Spleen (tissue), 11 donors: Measurements from ENCODE around the gene RASSF3. TPM values are rescaled to one million over a fixed set of nuclear protein-coding genes. Genes with fewer than 3 reads are reported as not detected.
"Not testable (repeated sequence)": the region's sequence is repeated elsewhere in the genome, so short reads cannot be mapped to it uniquely, and the experiment has no call there.

ENCODE experiments used
- DNase-seq: peaks from one replicate; pipeline ENCODE4 v3.0.0-alpha.2; 2020
- H3K27ac ChIP-seq, 8 donors: fragments of 200-600 bp; sonication (generic) in 7 of 8; 1 replicate in 4 of 8; 2 replicates in 4 of 8; pipeline versions ENCODE4 v1.5.0 to v1.8.0; 2016 to 2021; ENCODE audit warnings: inconsistent platforms in 4 of 8, mild to moderate bottlenecking in 4 of 8, moderate library complexity in 1 of 8
- H3K27me3 ChIP-seq, 7 donors: fragments of 200-600 bp; sonication (generic) in 6 of 7; replicated peaks in 1 of 7; 1 replicate in 4 of 7; 2 replicates in 3 of 7; pipeline versions ENCODE4 v1.5.0 to v1.8.0; 2016 to 2021; ENCODE audit warnings: inconsistent platforms in 3 of 7, mild to moderate bottlenecking in 1 of 7
- H3K36me3 ChIP-seq, 6 donors: fragments of 200-600 bp; sonication (generic) in 5 of 6; 1 replicate in 4 of 6; 2 replicates in 2 of 6; pipeline versions ENCODE4 v1.5.0 to v1.8.0; 2016 to 2021; ENCODE audit warnings: inconsistent platforms in 2 of 6
- H3K4me1 ChIP-seq, 6 donors: fragments of 200-600 bp; sonication (generic) in 5 of 6; 1 replicate in 3 of 6; 2 replicates in 3 of 6; pipeline versions ENCODE4 v1.5.0 to v1.8.0; 2016 to 2021; ENCODE audit warnings: inconsistent platforms in 3 of 6
- H3K4me3 ChIP-seq, 8 donors: fragments of 200-600 bp; sonication (generic) in 7 of 8; 1 replicate in 4 of 8; 2 replicates in 4 of 8; pipeline versions ENCODE4 v1.5.0 to v1.8.0; 2016 to 2021; ENCODE audit warnings: inconsistent platforms in 4 of 8, mild to moderate bottlenecking in 4 of 8, moderate library complexity in 2 of 8
- H3K9me3 ChIP-seq, 8 donors: fragments of 200-600 bp; sonication (generic) in 7 of 8; 1 replicate in 4 of 8; 2 replicates in 4 of 8; pipeline versions ENCODE4 v1.5.0 to v1.8.0; 2016 to 2021; ENCODE audit warnings: inconsistent platforms in 4 of 8
- POLR2A ChIP-seq, 3 donors: fragments of 450-650 bp; IDR thresholded peaks; one replicate each; pipeline ENCODE4 v1.5.1; 2017; ENCODE audit warnings: antibody characterized with exemption in 3 of 3, mild to moderate bottlenecking in 1 of 3
- POLR2AphosphoS5 ChIP-seq, 3 donors: sonication (generic); formaldehyde crosslinking; IDR thresholded peaks; one replicate each; pipeline ENCODE4 v1.5.1; 2017; ENCODE audit warnings: antibody characterized with exemption in 3 of 3
- WGBS, 5 donors: extraction: QIAGEN DNeasy Blood & Tissue Kit in 3 of 5; methylation state at CpG; one replicate each; pipeline versions ENCODE4 v1.1.5 to v1.1.7; 2013 to 2018; 5-methylcytosine and 5-hydroxymethylcytosine counted together
- intact Hi-C: fragments of 100-400 bp; cut with DNase I; formaldehyde crosslinking; loops from one replicate; pipeline ENCODE4 v1.15.0; 2023; ENCODE audit warnings: low total_unique reads
- polyA plus RNA-seq, 3 donors: library from polyadenylated mRNA; stranded (reverse); fragments of 200-250 nt; gene quantifications; one replicate each; pipeline ENCODE4 v1.2.1, GENCODE V29; 2013
- total RNA-seq, 7 donors: library from RNA; depleted of rRNA in 3 of 7; stranded (reverse); fragments of >200 nt in 3 of 7; fragmentation: NEBNext Ultra II Directional in 4 of 7; extraction: Animal tissue kit (Norgen Biotek cat#: 25700) in 4 of 7; gene quantifications; one replicate each; pipeline versions ENCODE4 v1.1.0 to v1.2.1, GENCODE V29; 2016 to 2021
- TF ChIP-seq, protein P1 (sequence below), 11 experiments: fragments of 200-600 bp in 7 of 11; fragments of 450-650 bp in 4 of 11; sonication (generic) in 4 of 11; IDR thresholded peaks in 8 of 11; conservative IDR thresholded peaks in 3 of 11; 1 replicate in 7 of 11; 2 replicates in 4 of 11; pipeline versions ENCODE4 v1.4.0 to v1.8.0; 2016 to 2021; ENCODE audit warnings: antibody characterized with exemption in 11 of 11, inconsistent platforms in 4 of 11, mild to moderate bottlenecking in 1 of 11
- donor health status: healthy with polysubstance abuse.
- donor health status: DM: no; HTN: no; CAD: no; lungs with moderate emphysema.
- donor health status: DM: no; HTN: no; CAD: no.
- donor health status: Bipolar disorder and iron deficiency.
- donor health status: healthy.
- donor health status: DM: no; HTN: no; CAD: no.
- donor health status: DM: yes; HTN: yes; CAD: no.

RASSF3 gene
- total and polyA plus RNA-seq, 10 donors = 31.0 to 120 (median 91.0) TPM

DNA sequence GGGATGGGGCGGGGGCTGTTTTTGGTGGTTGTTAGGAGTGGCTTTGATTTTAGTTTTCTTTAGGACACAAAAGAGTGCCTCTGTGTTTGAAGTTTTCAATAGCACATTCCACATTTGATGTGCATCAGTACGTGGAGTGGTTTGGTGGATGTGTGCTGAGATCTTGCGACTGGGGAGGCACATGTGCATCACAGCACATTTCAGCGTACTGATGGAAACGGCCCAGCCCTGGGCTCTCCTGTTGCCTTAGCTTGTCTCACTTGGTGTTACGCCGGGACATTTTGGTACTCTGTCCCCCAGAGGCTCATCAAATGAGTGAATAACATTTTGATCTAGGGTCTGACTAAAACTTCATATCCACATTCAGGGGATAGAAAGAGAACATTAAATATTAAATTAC is 78.4 kb downstream of the RASSF3 start:
- Histone ChIP-seq H3K4me3 (no peak overlapping the region), H3K27ac (peak overlapping the region in 3 of 8 donors; percentile 62 to 86 (median 73)), H3K9me3 (no peaks in the 10 kb centered on the region), H3K27me3 (no peaks in the 10 kb centered on the region), H3K4me1 (peaks cover 5 to 92% (median 48%) of the 10 kb centered on the region in 6 donors), H3K36me3 (peaks cover 0 to 92% (median 52%) of the 10 kb centered on the region in 6 donors)
- TF ChIP-seq, protein P1, sequence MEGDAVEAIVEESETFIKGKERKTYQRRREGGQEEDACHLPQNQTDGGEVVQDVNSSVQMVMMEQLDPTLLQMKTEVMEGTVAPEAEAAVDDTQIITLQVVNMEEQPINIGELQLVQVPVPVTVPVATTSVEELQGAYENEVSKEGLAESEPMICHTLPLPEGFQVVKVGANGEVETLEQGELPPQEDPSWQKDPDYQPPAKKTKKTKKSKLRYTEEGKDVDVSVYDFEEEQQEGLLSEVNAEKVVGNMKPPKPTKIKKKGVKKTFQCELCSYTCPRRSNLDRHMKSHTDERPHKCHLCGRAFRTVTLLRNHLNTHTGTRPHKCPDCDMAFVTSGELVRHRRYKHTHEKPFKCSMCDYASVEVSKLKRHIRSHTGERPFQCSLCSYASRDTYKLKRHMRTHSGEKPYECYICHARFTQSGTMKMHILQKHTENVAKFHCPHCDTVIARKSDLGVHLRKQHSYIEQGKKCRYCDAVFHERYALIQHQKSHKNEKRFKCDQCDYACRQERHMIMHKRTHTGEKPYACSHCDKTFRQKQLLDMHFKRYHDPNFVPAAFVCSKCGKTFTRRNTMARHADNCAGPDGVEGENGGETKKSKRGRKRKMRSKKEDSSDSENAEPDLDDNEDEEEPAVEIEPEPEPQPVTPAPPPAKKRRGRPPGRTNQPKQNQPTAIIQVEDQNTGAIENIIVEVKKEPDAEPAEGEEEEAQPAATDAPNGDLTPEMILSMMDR (IDR thresholded peaks at IDR 0.05 in 8 of 11, conservative IDR thresholded peaks at IDR 0.05 in 3 of 11) = no peak
- no peak for TF ChIP-seq POLR2A (IDR thresholded peaks at IDR 0.05)
- no peak for TF ChIP-seq POLR2AphosphoS5 (IDR thresholded peaks at IDR 0.05)
- intact Hi-C loops = no loop called here
- 90 to 95% (median 93%) methylated on average over 7 of the region's 7 CpGs for WGBS, 5 donors
- no peak for DNase-seq

DNA sequence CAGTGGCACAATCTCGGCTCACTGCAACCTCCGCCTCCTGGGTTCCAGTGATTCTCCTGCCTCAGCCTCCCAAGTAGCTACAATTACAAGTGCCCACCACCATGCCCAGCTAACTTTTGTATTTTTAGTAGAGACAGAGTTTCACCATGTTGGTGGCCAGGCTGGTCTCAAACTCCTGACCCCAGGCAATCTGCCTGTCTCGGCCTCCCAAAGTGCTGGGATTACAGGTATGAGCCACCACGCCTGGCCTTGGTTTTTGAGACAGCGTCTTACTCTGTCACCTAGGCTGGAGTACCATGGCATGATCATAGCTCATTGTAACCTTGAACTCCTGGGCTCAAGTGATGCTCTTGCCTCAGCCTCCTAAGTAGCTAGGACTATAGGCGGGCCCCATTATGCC is 79.9 kb downstream of the RASSF3 start:
- H3K36me3 ChIP-seq = peaks cover 0 to 98% (median 63%) of the 10 kb centered on the region in 6 donors
- H3K4me3 ChIP-seq, intact Hi-C loops, DNase-seq, H3K27ac ChIP-seq, H3K9me3 ChIP-seq, H3K27me3 ChIP-seq: not testable (repeated sequence)
- peaks cover 5 to 92% (median 36%) of the 10 kb centered on the region in 6 donors for H3K4me1 ChIP-seq
- WGBS, 5 donors = 86 to 100% (median 99%) methylated on average over 6 of the region's 6 CpGs

GRCh38 chr12:64691227-64691794 is 81.0 kb downstream of the RASSF3 start:
- H3K36me3 ChIP-seq = peaks cover 0 to 98% (median 57%) of the 10 kb centered on the region in 6 donors
- no peak overlapping the region for H3K4me3 ChIP-seq
- intact Hi-C loops = no loop called here
- DNase-seq = no peak
- 89 to 98% (median 97%) methylated on average over 6 of the region's 6 CpGs for WGBS, 5 donors
- H3K27ac ChIP-seq = peak overlapping the region in 4 of 8 donors; percentile 25 to 55 (median 42)
- H3K4me1 ChIP-seq = peaks cover 5 to 92% (median 38%) of the 10 kb centered on the region in 6 donors
- TF ChIP-seq, protein P1 (IDR thresholded peaks at IDR 0.05 in 8 of 11, conservative IDR thresholded peaks at IDR 0.05 in 3 of 11) = no peak
- TF ChIP-seq POLR2A (IDR thresholded peaks at IDR 0.05) (no peak), POLR2AphosphoS5 (IDR thresholded peaks at IDR 0.05) (no peak)
- no peaks in the 10 kb centered on the region for H3K27me3 ChIP-seq
- H3K9me3 ChIP-seq = no peaks in the 10 kb centered on the region

GRCh38 chr12:64691795-64692583 is 81.7 kb downstream of the RASSF3 start:
- peaks cover 5 to 92% (median 42%) of the 10 kb centered on the region in 6 donors for H3K4me1 ChIP-seq
- TF ChIP-seq POLR2AphosphoS5 (IDR thresholded peaks at IDR 0.05) (peak in 1 of 3 donors; percentile 41), POLR2A (IDR thresholded peaks at IDR 0.05) (no peak)
- 50 to 73% (median 61%) methylated on average over 2 of the region's 2 CpGs for WGBS, 5 donors
- no peaks in the 10 kb centered on the region for H3K9me3 ChIP-seq
- no peak overlapping the region for H3K4me3 ChIP-seq
- peaks cover 0 to 98% (median 50%) of the 10 kb centered on the region in 6 donors for H3K36me3 ChIP-seq
- intact Hi-C loops = no loop called here
- peak overlapping the region in 6 of 8 donors; percentile 25 to 55 (median 40) for H3K27ac ChIP-seq
- no peak for DNase-seq
- no peaks in the 10 kb centered on the region for H3K27me3 ChIP-seq
